Esophagus squamous epithelium (tissue), 5 donors: ENCODE data around the gene GJB5. TPM values are rescaled to one million over a fixed set of nuclear protein-coding genes. Genes with fewer than 3 reads are reported as not detected.

Experiments
- DNase-seq: peaks from one replicate; lab custom pipeline; 2025; lab: John Stamatoyannopoulos, UW
- H3K27ac ChIP-seq, 4 donors: fragments of 200-600 bp; sonication (generic); one replicate each; pipeline ENCODE4 v1.5.1; 2016 to 2019; ENCODE audit warnings: mild to moderate bottlenecking in 1 of 4
- H3K27me3 ChIP-seq, 4 donors: fragments of 200-600 bp; sonication (generic); 1 replicate in 3 of 4; 2 replicates in 1 of 4; pipeline versions ENCODE4 v1.5.1 to v1.6.0; 2017 to 2021; ENCODE audit warnings: antibody characterized with exemption in 1 of 4
- H3K36me3 ChIP-seq, 3 donors: fragments of 200-600 bp; sonication (generic); one replicate each; pipeline ENCODE4 v1.5.1; 2016 to 2019
- H3K4me1 ChIP-seq, 3 donors: fragments of 200-600 bp; sonication (generic); one replicate each; pipeline ENCODE4 v1.5.1; 2017 to 2019
- H3K4me3 ChIP-seq, 4 donors: fragments of 200-600 bp; sonication (generic); 1 replicate in 3 of 4; 2 replicates in 1 of 4; pipeline ENCODE4 v1.5.1; 2016 to 2019; ENCODE audit warnings: mild to moderate bottlenecking in 2 of 4, moderate library complexity in 1 of 4
- H3K9me3 ChIP-seq, 3 donors: fragments of 200-600 bp; sonication (generic); one replicate each; pipeline ENCODE4 v1.5.1; 2016 to 2019
- CTCF ChIP-seq, 6 experiments: fragments of 450-650 bp in 4 of 6; fragments of 200-600 bp in 2 of 6; sonication (generic) in 2 of 6; IDR thresholded peaks; one replicate each; pipeline ENCODE4 v1.5.1; 2016 to 2019; ENCODE audit warnings: antibody characterized with exemption in 6 of 6, mild to moderate bottlenecking in 4 of 6, moderate library complexity in 4 of 6
- POLR2A ChIP-seq, 4 donors: fragments of 450-650 bp; IDR thresholded peaks; one replicate each; pipeline ENCODE4 v1.6.1; 2017; ENCODE audit warnings: antibody characterized with exemption in 4 of 4, mild to moderate bottlenecking in 4 of 4, moderate library complexity in 3 of 4
- WGBS, 2 donors: methylation state at CpG; one replicate each; pipeline ENCODE4 v1.1.5; 2018; 5-methylcytosine and 5-hydroxymethylcytosine counted together
- intact Hi-C: fragments of 100-400 bp; cut with DNase I; formaldehyde crosslinking; loops from one replicate; pipeline ENCODE4 v1.15.0; 2022
- total RNA-seq, 4 donors: library from RNA; depleted of rRNA; stranded (reverse); fragments of >200 nt; gene quantifications; one replicate each; pipeline ENCODE4 v1.1.0, GENCODE V29; 2016
- donor health status: DM: yes; HTN: yes; CAD: no.

GJB5 gene
- 100 to 1,000 TPM in 2 of 4 donors, 10 to 100 TPM in 2; 91.7 to 123 (median 104) TPM for total RNA-seq

GRCh38 chr1:34754964-34755637 lies at the start of gene GJB5:
Gene GJB5 (plus strand): TSS chr1:34755047. CDS start chr1:34757331, 2,284 bp downstream.
- H3K9me3 ChIP-seq: peaks cover 0 to 5% (median 0%) of the 10 kb centered on the region in 3 donors
- 15 to 63% methylated on average over 2 to 4 of the region's 13 CpGs for WGBS, 2 donors
- intact Hi-C loops: no loop called here
- peak within 1 kb of the TSS; percentile 42 to 60 (median 51) for H3K4me3 ChIP-seq
- DNase-seq: no peak
- H3K27ac ChIP-seq: peak within 1 kb of the TSS; percentile 92 to 95 (median 95)
- no peak for TF ChIP-seq CTCF (IDR thresholded peaks at IDR 0.05)
- peak in 2 of 4 donors; percentile 16 to 47 for TF ChIP-seq POLR2A (IDR thresholded peaks at IDR 0.05)
- peaks cover 10 to 58% (median 23%) of the 10 kb centered on the region in 3 donors for H3K4me1 ChIP-seq
- H3K27me3 ChIP-seq: peaks cover 0 to 10% (median 0%) of the 10 kb centered on the region in 4 donors
- peaks cover 0 to 16% (median 0%) of the 10 kb centered on the region in 3 donors for H3K36me3 ChIP-seq

- Histone ChIP-seq H3K27me3 (peaks cover 0 to 44% (median 0%) of the 10 kb centered on the region in 4 donors), H3K27ac (no peak overlapping the region), H3K4me1 (no peaks in the 10 kb centered on the region), H3K9me3 (no peaks in the 10 kb centered on the region), H3K36me3 (no peaks in the 10 kb centered on the region), H3K4me3 (no peak overlapping the region)
- no peak for DNase-seq
- intact Hi-C loops: no loop called here
- WGBS, 2 donors: 37 to 66% methylated on average over 3 of the region's 3 CpGs
- no peak for TF ChIP-seq POLR2A (IDR thresholded peaks at IDR 0.05)
- TF ChIP-seq CTCF (IDR thresholded peaks at IDR 0.05): no peak
These were observed 49.8 kb upstream of the GJB5 start for GRCh38 chr1:34705077-34705476.

GRCh38 chr1:34708106-34708505 lies 46.7 kb upstream of the GJB5 start:
- TF ChIP-seq POLR2A (IDR thresholded peaks at IDR 0.05) (no peak), CTCF (IDR thresholded peaks at IDR 0.05) (no peak)
- Histone ChIP-seq H3K4me3 (no peak overlapping the region), H3K4me1 (no peaks in the 10 kb centered on the region), H3K27me3 (peaks cover 0 to 37% (median 0%) of the 10 kb centered on the region in 4 donors), H3K27ac (no peak overlapping the region), H3K36me3 (no peaks in the 10 kb centered on the region), H3K9me3 (no peaks in the 10 kb centered on the region)
- WGBS, 2 donors: 58 to 65% methylated on average over 4 of the region's 4 CpGs
- DNase-seq: no peak
- intact Hi-C loops: no loop called here

- Histone ChIP-seq H3K4me1 (no peaks in the 10 kb centered on the region), H3K4me3 (no peak overlapping the region), H3K27ac (no peak overlapping the region), H3K36me3 (no peaks in the 10 kb centered on the region), H3K27me3 (peaks cover 0 to 25% (median 0%) of the 10 kb centered on the region in 4 donors), H3K9me3 (no peaks in the 10 kb centered on the region)
- intact Hi-C loops: no loop called here
- TF ChIP-seq CTCF (IDR thresholded peaks at IDR 0.05) (no peak), POLR2A (IDR thresholded peaks at IDR 0.05) (no peak)
- 31 to 52% methylated on average over 6 of the region's 6 CpGs for WGBS, 2 donors
- DNase-seq: no peak
These were observed 45.3 kb upstream of the GJB5 start for GRCh38 chr1:34709547-34709946.

- Histone ChIP-seq H3K27me3 (peaks cover 0 to 18% (median 0%) of the 10 kb centered on the region in 4 donors), H3K4me3 (no peak overlapping the region), H3K36me3 (no peaks in the 10 kb centered on the region), H3K4me1 (no peaks in the 10 kb centered on the region), H3K9me3 (no peaks in the 10 kb centered on the region), H3K27ac (no peak overlapping the region)
- TF ChIP-seq CTCF (IDR thresholded peaks at IDR 0.05) (no peak), POLR2A (IDR thresholded peaks at IDR 0.05) (no peak)
- intact Hi-C loops: no loop called here
- DNase-seq: no peak
These were observed 44.0 kb upstream of the GJB5 start for GRCh38 chr1:34710812-34711211.
